ENCODE data around the gene SIRT2.

- TF ChIP-seq, protein P1, sequence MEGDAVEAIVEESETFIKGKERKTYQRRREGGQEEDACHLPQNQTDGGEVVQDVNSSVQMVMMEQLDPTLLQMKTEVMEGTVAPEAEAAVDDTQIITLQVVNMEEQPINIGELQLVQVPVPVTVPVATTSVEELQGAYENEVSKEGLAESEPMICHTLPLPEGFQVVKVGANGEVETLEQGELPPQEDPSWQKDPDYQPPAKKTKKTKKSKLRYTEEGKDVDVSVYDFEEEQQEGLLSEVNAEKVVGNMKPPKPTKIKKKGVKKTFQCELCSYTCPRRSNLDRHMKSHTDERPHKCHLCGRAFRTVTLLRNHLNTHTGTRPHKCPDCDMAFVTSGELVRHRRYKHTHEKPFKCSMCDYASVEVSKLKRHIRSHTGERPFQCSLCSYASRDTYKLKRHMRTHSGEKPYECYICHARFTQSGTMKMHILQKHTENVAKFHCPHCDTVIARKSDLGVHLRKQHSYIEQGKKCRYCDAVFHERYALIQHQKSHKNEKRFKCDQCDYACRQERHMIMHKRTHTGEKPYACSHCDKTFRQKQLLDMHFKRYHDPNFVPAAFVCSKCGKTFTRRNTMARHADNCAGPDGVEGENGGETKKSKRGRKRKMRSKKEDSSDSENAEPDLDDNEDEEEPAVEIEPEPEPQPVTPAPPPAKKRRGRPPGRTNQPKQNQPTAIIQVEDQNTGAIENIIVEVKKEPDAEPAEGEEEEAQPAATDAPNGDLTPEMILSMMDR (IDR thresholded peaks at IDR 0.05) = no peak
- TF ChIP-seq POLR2A (IDR thresholded peaks at IDR 0.05) = no peak
Observed at GRCh38 chr19:38890686-38891085, 8.7 kb downstream of the SIRT2 start.
